NB4 (cell line): Measurements from ENCODE around the gene MEGF10.

Source experiments
- DNase-seq: peaks from one replicate; pipeline ENCODE4 v3.0.0; 2010; ENCODE audit warnings: low read depth
- H3K4me3 ChIP-seq: one replicate; pipeline ENCODE4 v1.5.1; 2011; ENCODE audit warnings: mild to moderate bottlenecking, low read depth, low read length, moderate library complexity
- MYC ChIP-seq: IDR thresholded peaks from 2 replicates; pipeline ENCODE4 v1.6.1; 2011; ENCODE audit warnings: low read depth, low read length
- POLR2A ChIP-seq: IDR thresholded peaks from 2 replicates; pipeline ENCODE4 v1.6.1; 2011; ENCODE audit warnings: mild to moderate bottlenecking; ENCODE audit not compliant: insufficient read length; ENCODE audit errors: extremely low read depth
- TF ChIP-seq, protein P1 (sequence below): IDR thresholded peaks from 2 replicates; pipeline ENCODE4 v1.6.1; 2011; ENCODE audit warnings: low read depth, low read length
- TF ChIP-seq, protein P2 (sequence below): IDR thresholded peaks from one replicate; pipeline ENCODE4 v1.5.1; 2012; ENCODE audit warnings: low read depth, low read length

The MEGF10 gene

DNA sequence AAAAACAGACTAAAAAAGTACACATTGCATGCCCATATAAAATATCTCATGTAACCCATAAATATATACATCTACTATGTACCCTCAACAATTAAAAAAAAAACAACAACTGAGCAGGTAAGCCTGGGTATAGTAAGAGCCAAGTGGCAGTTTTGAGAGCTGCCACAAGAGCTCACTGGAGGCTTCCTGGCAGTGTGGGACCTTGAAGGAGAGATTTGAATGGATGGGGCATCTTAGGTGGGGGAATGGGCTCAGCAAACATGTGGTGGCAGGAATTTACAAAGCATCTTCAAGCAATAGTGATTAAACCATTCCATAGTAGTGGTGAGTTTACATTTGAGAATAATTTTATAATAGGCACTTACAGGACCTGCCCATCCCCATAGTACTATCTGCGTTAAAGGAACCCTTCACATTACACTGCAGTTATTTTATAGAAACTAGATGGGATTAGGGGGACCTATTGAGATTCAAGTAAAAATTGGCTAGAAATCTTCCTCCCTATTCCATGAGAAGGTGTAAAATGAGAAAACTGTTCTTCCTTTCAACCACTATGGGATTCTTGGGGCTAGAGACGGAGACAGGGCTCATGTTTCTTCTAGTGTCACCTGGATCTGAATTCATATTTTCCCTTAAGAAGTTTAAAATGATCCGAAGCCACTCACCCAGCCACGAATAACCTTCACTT, 6.9 kb downstream of the MEGF10 start:
- no peak for DNase-seq
- H3K4me3 ChIP-seq = no peak overlapping the region
- TF ChIP-seq, protein P1, sequence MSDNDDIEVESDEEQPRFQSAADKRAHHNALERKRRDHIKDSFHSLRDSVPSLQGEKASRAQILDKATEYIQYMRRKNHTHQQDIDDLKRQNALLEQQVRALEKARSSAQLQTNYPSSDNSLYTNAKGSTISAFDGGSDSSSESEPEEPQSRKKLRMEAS = no peak
- TF ChIP-seq POLR2A (no peak), MYC (no peak)
- TF ChIP-seq, protein P2, sequence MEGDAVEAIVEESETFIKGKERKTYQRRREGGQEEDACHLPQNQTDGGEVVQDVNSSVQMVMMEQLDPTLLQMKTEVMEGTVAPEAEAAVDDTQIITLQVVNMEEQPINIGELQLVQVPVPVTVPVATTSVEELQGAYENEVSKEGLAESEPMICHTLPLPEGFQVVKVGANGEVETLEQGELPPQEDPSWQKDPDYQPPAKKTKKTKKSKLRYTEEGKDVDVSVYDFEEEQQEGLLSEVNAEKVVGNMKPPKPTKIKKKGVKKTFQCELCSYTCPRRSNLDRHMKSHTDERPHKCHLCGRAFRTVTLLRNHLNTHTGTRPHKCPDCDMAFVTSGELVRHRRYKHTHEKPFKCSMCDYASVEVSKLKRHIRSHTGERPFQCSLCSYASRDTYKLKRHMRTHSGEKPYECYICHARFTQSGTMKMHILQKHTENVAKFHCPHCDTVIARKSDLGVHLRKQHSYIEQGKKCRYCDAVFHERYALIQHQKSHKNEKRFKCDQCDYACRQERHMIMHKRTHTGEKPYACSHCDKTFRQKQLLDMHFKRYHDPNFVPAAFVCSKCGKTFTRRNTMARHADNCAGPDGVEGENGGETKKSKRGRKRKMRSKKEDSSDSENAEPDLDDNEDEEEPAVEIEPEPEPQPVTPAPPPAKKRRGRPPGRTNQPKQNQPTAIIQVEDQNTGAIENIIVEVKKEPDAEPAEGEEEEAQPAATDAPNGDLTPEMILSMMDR = no peak

DNA sequence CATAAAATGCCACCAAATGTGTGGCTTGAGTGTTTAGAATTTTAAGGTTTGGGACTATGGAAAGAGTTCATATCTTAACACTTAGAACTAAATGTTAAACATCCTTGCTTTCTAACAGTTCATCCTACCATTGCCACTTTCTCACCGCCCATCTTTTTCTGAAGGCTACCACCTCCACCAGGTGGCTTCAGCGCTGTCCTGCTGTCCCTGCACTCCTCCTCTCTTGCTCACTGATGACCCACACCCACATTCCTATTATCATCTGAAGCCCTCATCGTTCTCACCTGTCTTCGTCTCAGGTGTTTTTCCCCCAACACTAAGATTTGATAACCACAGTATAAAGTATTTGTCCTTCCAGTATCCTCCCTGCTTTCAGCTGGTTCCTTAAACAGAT, 7.4 kb downstream of the MEGF10 start:
- TF ChIP-seq MYC (no peak), POLR2A (no peak)
- TF ChIP-seq, protein P1 = no peak
- TF ChIP-seq, protein P2 = no peak
- H3K4me3 ChIP-seq = no peak overlapping the region
- no peak for DNase-seq

DNA sequence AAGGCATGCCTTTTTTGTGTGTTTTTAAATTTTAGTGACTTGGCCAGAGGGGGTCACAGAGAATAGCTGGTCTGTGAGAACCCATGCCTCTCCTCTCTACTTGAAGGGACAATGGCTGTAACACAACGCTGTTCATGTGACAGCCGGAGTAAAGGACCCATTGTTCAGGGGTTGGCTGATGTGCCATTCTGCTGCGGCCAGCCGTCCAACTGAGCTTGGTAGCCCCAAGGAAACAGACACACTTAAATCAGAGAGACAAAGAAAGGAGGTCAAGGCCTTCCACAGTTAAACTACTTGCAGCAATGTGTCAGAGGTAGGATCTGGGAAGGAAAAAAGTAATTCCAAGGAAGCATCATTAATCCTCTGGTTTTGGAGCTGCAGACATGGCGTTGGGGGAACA, 8.1 kb downstream of the MEGF10 start:
- no peak overlapping the region for H3K4me3 ChIP-seq
- DNase-seq = no peak

DNA sequence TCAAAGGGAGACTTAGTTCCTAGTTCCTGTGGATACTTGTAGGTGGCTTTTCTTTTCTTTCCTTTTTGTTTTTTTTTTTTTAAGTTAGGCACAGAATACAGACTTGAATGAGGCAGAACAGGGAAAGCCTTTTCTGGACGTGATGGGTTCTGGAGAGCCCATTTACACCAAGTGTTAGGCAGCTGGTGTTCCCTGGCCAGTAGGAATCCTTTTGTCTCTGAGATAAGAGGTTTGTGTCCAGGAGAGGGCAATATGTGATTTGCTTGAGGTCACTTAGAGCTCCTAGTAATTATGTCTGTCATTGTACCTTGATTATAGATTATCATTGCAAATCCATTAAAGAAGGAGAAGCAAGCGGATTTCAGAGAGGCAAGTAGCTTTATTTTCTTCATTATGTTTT, 9.1 kb downstream of the MEGF10 start:
- no peak for DNase-seq
- no peak overlapping the region for H3K4me3 ChIP-seq
- no peak for TF ChIP-seq POLR2A

More for the DNA sequence above, 8.1 kb downstream of the MEGF10 start:
- TF ChIP-seq POLR2A (no peak), MYC (no peak)
- TF ChIP-seq, protein P1 = no peak
- TF ChIP-seq, protein P2 = no peak

DNA sequence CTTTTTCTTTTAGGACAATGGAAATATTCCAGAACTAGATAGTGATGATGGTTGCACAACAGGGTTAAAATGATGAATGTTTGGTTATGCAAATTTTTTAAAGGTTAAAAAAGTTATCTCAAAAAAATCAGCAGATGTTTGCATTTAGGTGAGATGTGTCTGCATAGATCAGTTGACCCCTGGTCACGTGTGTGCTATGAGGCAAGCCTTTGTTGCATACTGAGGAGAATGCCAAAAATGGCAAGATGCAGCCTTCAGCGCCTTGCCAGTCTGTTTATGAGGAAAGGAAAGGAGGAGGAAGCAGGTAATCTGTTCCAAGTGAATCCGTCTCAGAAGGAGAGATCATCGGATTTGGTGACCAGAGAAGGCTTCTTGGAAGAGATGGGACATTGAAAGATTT, 11.9 kb downstream of the MEGF10 start:
- TF ChIP-seq, protein P1 = no peak
- TF ChIP-seq, protein P2 = no peak
- TF ChIP-seq POLR2A (no peak), MYC (no peak)
- no peak for DNase-seq
- H3K4me3 ChIP-seq = no peak overlapping the region

DNA sequence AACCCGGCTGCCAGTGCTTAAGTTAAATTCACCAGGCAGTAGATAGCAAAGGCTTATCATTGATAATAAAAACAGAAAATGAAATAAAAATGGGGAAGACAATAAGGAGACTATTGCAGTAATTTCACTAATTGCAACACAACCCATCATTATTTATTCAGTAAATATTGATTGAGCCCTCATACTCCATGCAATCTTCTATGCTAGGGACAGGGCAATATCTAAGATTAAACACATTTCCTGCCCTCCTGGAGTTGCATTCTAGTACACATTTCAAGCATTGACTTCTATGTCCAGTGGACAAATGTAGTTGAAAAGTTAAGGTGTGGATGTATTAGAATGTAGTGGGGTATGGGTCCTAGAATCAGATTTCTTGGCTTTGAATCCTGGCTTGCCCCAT, 12.8 kb downstream of the MEGF10 start:
- no peak for DNase-seq
- H3K4me3 ChIP-seq = no peak overlapping the region
- no peak for TF ChIP-seq MYC
- no peak for TF ChIP-seq POLR2A
- TF ChIP-seq, protein P1 = no peak
- TF ChIP-seq, protein P2 = no peak
